Endothelial cell of umbilical vein (primary cell): Measurements from ENCODE around the gene EIF2AK3. TPM values are rescaled to one million over a fixed set of nuclear protein-coding genes. Genes with fewer than 3 reads are reported as not detected.

Experiments
- BruUV-seq: library from RNA; stranded (reverse); fragments of 400-500 nt; replicated peaks from 2 replicates; lab custom pipeline; 2021; lab: Mats Ljungman, UMichigan
- CTCF ChIA-PET: fragments of 300-600, 350-600 bp; sonication (Branson Sonifier 250); formaldehyde crosslinking; loops from one replicate; lab custom pipeline; 2021; ENCODE audit warnings: antibody characterized with exemption, inconsistent platforms; lab: Charles Lee
- POLR2A ChIA-PET: fragments of 300-600, 350-600 bp; sonication (Branson Sonifier 250); formaldehyde crosslinking; loops from one replicate; lab custom pipeline; 2021; ENCODE audit warnings: antibody characterized with exemption, inconsistent platforms; lab: Charles Lee
- DNase-seq: peaks from one replicate; pipeline ENCODE4 v3.0.0-alpha.2; 2011; ENCODE audit warnings: low read depth, low spot score
- FAIRE-seq: peaks from 2 replicates; lab custom pipeline; 2011; peaks lifted over from hg19 to GRCh38; lab: Jason Lieb, UNC
- H2AFZ ChIP-seq: 2 replicates; pipeline ENCODE4 v1.6.0; 2012; ENCODE audit warnings: low read depth, low read length, control low read depth, inconsistent platforms
- H3K27ac ChIP-seq: 2 replicates; pipeline ENCODE4 v1.5.1; 2011; ENCODE audit warnings: low read depth, mild to moderate bottlenecking, control low read depth, low read length, moderate library complexity; ENCODE audit not compliant: insufficient read depth
- H3K27me3 ChIP-seq, 2 experiments: 2 replicates each; pipeline versions ENCODE4 v1.6.0 to v1.6.1; 2011; ENCODE audit warnings: low read length in 2 of 2, mixed read lengths in 1 of 2; ENCODE audit not compliant: control insufficient read depth in 2 of 2, insufficient read depth in 2 of 2
- H3K36me3 ChIP-seq, 2 experiments: 2 replicates in 1 of 2; 3 replicates in 1 of 2; pipeline ENCODE4 v1.5.1; 2011; ENCODE audit warnings: low read length in 2 of 2, mild to moderate bottlenecking in 1 of 2, moderate library complexity in 1 of 2; ENCODE audit not compliant: control insufficient read depth in 2 of 2, insufficient read depth in 2 of 2; ENCODE audit errors: extremely low read depth in 1 of 2
- H3K4me1 ChIP-seq: 3 replicates; pipeline ENCODE4 v1.5.1; 2011; ENCODE audit warnings: mild to moderate bottlenecking, low read length; ENCODE audit not compliant: control insufficient read depth, insufficient read depth; ENCODE audit errors: extremely low read depth
- H3K4me2 ChIP-seq: 2 replicates; pipeline ENCODE4 v1.6.1; 2011; ENCODE audit warnings: low read length, control low read depth, mixed read lengths; ENCODE audit not compliant: insufficient read depth
- H3K4me3 ChIP-seq, 3 experiments: fragments of 200-600 bp in 1 of 3; sonication (generic), shearing (Covaris generic) in 1 of 3; replicated peaks in 1 of 3; 2 replicates each; pipeline ENCODE4 v1.5.1; 2011 to 2016; ENCODE audit warnings: control low read depth in 3 of 3, low read length in 3 of 3, mild to moderate bottlenecking in 2 of 3, inconsistent platforms in 1 of 3, low read depth in 1 of 3, moderate library complexity in 1 of 3; ENCODE audit not compliant: insufficient read depth in 1 of 3
- H3K79me2 ChIP-seq: 2 replicates; pipeline ENCODE4 v1.6.0; 2012; ENCODE audit warnings: low read length, inconsistent platforms; ENCODE audit not compliant: control insufficient read depth, insufficient read depth
- H3K9ac ChIP-seq: replicated peaks from 2 replicates; pipeline ENCODE3; 2011; ENCODE audit warnings: low read length, control low read depth; ENCODE audit not compliant: insufficient read depth; ENCODE audit errors: extremely low read depth
- H3K9me1 ChIP-seq: replicated peaks from 3 replicates; pipeline ENCODE4 v1.6.0; 2011; ENCODE audit warnings: mild to moderate bottlenecking, low read length; ENCODE audit not compliant: control insufficient read depth, insufficient read depth; ENCODE audit errors: extremely low read depth
- H3K9me3 ChIP-seq: replicated peaks from 2 replicates; pipeline ENCODE4 v1.5.1; 2012; ENCODE audit warnings: low read length, inconsistent platforms; ENCODE audit not compliant: control insufficient read depth, insufficient read depth
- H4K20me1 ChIP-seq: replicated peaks from 2 replicates; pipeline ENCODE3; 2011; ENCODE audit warnings: mild to moderate bottlenecking, low read length; ENCODE audit not compliant: control insufficient read depth, insufficient read depth; ENCODE audit errors: extremely low read depth
- EZH2 ChIP-seq: IDR thresholded peaks from 2 replicates; pipeline ENCODE4 v1.6.1; 2012; ENCODE audit warnings: borderline replicate concordance, low read depth, mild to moderate bottlenecking, moderate library complexity, low read length, inconsistent platforms; ENCODE audit not compliant: severe bottlenecking
- FOS ChIP-seq: IDR thresholded peaks from 2 replicates; pipeline ENCODE4 v1.6.1; 2011; ENCODE audit warnings: mild to moderate bottlenecking, low read length, moderate library complexity, borderline replicate concordance; ENCODE audit not compliant: insufficient read depth
- GATA2 ChIP-seq: IDR thresholded peaks from 2 replicates; pipeline ENCODE4 v1.7.0; 2011; ENCODE audit warnings: low read depth, mild to moderate bottlenecking, moderate library complexity, mixed read lengths, low read length; ENCODE audit not compliant: insufficient read length, insufficient read depth
- JUN ChIP-seq: IDR thresholded peaks from 2 replicates; pipeline ENCODE4 v1.6.1; 2011; ENCODE audit warnings: borderline replicate concordance, low read depth; ENCODE audit not compliant: insufficient read length, insufficient read depth
- dilution Hi-C: fragments of 300-500 bp; cut with MboI; formaldehyde crosslinking; loops from one replicate; pipeline ENCODE4 v1.15.0; 2019; ENCODE audit warnings: low sequenced_read_pairs; ENCODE audit not compliant: extremely low pct_ligation_motif_present
- intact Hi-C: fragments of 100-400 bp; cut with micrococcal nuclease; formaldehyde crosslinking; loops from one replicate; pipeline ENCODE4 v1.10.0; 2022
- polyA plus RNA-seq, 4 experiments: library from polyadenylated mRNA; depleted of rRNA in 3 of 4; stranded (reverse) in 3 of 4; unstranded in 1 of 4; fragments of >200 nt; gene quantifications; 2 replicates each; pipeline versions ENCODE4 v1.2.1 to v1.2.3, GENCODE V29; 2011 to 2012; ENCODE audit warnings: missing spikeins in 1 of 4
- total RNA-seq: library from RNA; stranded (reverse); gene quantifications from 2 replicates; pipeline ENCODE4 v1.2.3, GENCODE V29; 2021
- TF ChIP-seq, protein P1 (sequence below), 2 donors: IDR thresholded peaks; 1 replicate in 1 of 2; 2 replicates in 1 of 2; pipeline ENCODE4 v1.5.1; 2011; ENCODE audit warnings: low read length in 2 of 2, mild to moderate bottlenecking in 2 of 2, moderate library complexity in 2 of 2, control low read depth in 1 of 2, inconsistent platforms in 1 of 2, low read depth in 1 of 2; ENCODE audit not compliant: insufficient read depth in 1 of 2; ENCODE audit errors: extremely low read depth in 1 of 2

The EIF2AK3 gene
- total and polyA plus RNA-seq, 2 donors (not counting 3 experiments of a cell fraction or from before 2014, with no cell fraction given): 5.3 to 17.3 TPM

- peak; percentile 54 for DNase-seq
- Histone ChIP-seq H3K9me1 (no peaks in the 10 kb centered on the region), H3K4me1 (peaks cover 35% of the 10 kb centered on the region), H3K9ac (no peak overlapping the region), H3K4me3 (no peak overlapping the region), H3K4me2 (peak overlapping the region; percentile 17), H3K27me3 (no peaks in the 10 kb centered on the region), H3K79me2 (peaks cover 5% of the 10 kb centered on the region), H4K20me1 (no peaks in the 10 kb centered on the region), H3K9me3 (no peaks in the 10 kb centered on the region), H3K27ac (peak overlapping the region; percentile 61), H2AFZ (no peak overlapping the region), H3K36me3 (no peaks in the 10 kb centered on the region)
- dilution Hi-C loops: no loop called here
- no peak for FAIRE-seq
- intact Hi-C loops: no loop called here
- TF ChIP-seq GATA2 (peak; percentile 50), JUN (peak; percentile 7), EZH2 (no peak)
- no TSS peak for BruUV-seq
- POLR2A ChIA-PET: no interaction called here
- CTCF ChIA-PET: no interaction called here
Observed at GRCh38 chr2:88603146-88603545, 24.1 kb downstream of the EIF2AK3 start.

DNA sequence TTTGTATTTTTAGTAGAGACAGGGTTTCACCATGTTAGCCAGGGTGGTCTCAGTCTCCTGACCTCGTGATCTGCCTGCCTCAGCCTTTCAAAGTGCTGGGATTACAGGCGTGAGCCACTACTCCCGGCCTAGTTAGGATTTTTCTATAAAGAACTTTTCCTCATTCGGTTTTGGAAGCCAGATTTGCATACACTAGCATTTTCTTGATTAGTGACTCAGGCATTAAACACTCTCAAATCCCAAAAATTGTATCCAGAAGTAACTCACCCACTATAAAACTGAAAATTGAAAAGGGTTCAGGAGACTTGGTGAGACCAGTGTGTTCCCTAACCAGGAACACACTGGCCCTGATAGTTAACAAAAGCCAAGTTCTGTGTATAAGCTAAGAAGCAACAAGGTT, 25.2 kb downstream of the EIF2AK3 start:
- no peak for FAIRE-seq
- dilution Hi-C loops: no loop called here
- H3K27me3 ChIP-seq: no peaks in the 10 kb centered on the region

More for the DNA sequence above, 25.2 kb downstream of the EIF2AK3 start:
- Histone ChIP-seq H3K9ac (no peak overlapping the region), H3K36me3 (no peaks in the 10 kb centered on the region), H4K20me1 (no peaks in the 10 kb centered on the region), H3K4me3 (no peak overlapping the region), H3K27ac (peak overlapping the region; percentile 84), H3K9me1 (no peaks in the 10 kb centered on the region), H2AFZ (no peak overlapping the region), H3K4me2 (no peak overlapping the region), H3K9me3 (no peaks in the 10 kb centered on the region), H3K4me1 (peaks cover 35% of the 10 kb centered on the region), H3K79me2 (peaks cover 5% of the 10 kb centered on the region)
- POLR2A ChIA-PET: interaction anchor here (1.0 kb wide), 1 partner anchor 26 kb away, joined by 3 read pairs; the partner anchor contains the start of gene EIF2AK3
- BruUV-seq: no TSS peak
- CTCF ChIA-PET: interaction anchor here (2.3 to 2.4 kb wide), 2 partner anchors 10 to 68 kb away, joined by 13 read pairs; no protein-coding TSS in a partner anchor
- DNase-seq: no peak
- intact Hi-C loops: no loop called here
- TF ChIP-seq, protein P1, sequence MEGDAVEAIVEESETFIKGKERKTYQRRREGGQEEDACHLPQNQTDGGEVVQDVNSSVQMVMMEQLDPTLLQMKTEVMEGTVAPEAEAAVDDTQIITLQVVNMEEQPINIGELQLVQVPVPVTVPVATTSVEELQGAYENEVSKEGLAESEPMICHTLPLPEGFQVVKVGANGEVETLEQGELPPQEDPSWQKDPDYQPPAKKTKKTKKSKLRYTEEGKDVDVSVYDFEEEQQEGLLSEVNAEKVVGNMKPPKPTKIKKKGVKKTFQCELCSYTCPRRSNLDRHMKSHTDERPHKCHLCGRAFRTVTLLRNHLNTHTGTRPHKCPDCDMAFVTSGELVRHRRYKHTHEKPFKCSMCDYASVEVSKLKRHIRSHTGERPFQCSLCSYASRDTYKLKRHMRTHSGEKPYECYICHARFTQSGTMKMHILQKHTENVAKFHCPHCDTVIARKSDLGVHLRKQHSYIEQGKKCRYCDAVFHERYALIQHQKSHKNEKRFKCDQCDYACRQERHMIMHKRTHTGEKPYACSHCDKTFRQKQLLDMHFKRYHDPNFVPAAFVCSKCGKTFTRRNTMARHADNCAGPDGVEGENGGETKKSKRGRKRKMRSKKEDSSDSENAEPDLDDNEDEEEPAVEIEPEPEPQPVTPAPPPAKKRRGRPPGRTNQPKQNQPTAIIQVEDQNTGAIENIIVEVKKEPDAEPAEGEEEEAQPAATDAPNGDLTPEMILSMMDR (IDR thresholded peaks at IDR 0.05; ENCODE audit: extremely low read depth in 1 of 2, insufficient read depth in 1 of 2, low read depth in 1 of 2, low read length in 2 of 2): no peak
- TF ChIP-seq FOS (no peak), JUN (no peak)
